K562 (cell line): ENCODE data around the gene ERFL. TPM values are rescaled to one million over a fixed set of nuclear protein-coding genes. Genes with fewer than 3 reads are reported as not detected.
A peak's percentile ranks its signal among the peaks of the same experiment; 100 is the strongest.

Experiments used
- HMBOX1 ChIP-seq: sonication (generic); IDR thresholded peaks from 2 replicates; pipeline ENCODE4 v1.6.1; 2016
- KDM5B ChIP-seq: fragments of 200-600 bp; sonication (generic); IDR thresholded peaks from 2 replicates; pipeline ENCODE4 v1.6.1; 2012; ENCODE audit warnings: low read depth, mild to moderate bottlenecking, moderate library complexity, low read length, control low read depth, inconsistent platforms; ENCODE audit not compliant: insufficient replicate concordance
- PRPF4 ChIP-seq: fragments of 200-400 bp; formaldehyde crosslinking; IDR thresholded peaks from one replicate; pipeline ENCODE4 v1.6.1; 2017; ENCODE audit warnings: low read length, low read depth, mild to moderate bottlenecking; ENCODE audit not compliant: insufficient read depth, poor library complexity, severe bottlenecking
- SMAD2 ChIP-seq: fragments of 150-350 bp; IDR thresholded peaks from 2 replicates; pipeline ENCODE4 v1.6.1; 2014; ENCODE audit warnings: low read depth, mild to moderate bottlenecking, low read length
- SMARCA4 ChIP-seq: fragments of 450-650 bp; IDR thresholded peaks from 2 replicates; pipeline ENCODE4 v1.6.1; 2016
- ZNF695 ChIP-seq: fragments of 450-650 bp; formaldehyde crosslinking; IDR thresholded peaks from 2 replicates; pipeline ENCODE4 v1.4.0; 2020; ENCODE audit warnings: mild to moderate bottlenecking, moderate library complexity
- polyA plus RNA-seq, 8 experiments: library from polyadenylated mRNA; depleted of rRNA in 4 of 8; stranded (reverse) in 5 of 8; unstranded in 3 of 8; fragments of >200 nt; fragmentation: Nextera tagmentation in 2 of 8; fragmentation: Illumina TruSeq in 1 of 8; extraction: Ambion mirVana in 2 of 8; extraction: Trizol in 1 of 8; gene quantifications; 2 replicates each; pipeline versions ENCODE4 v1.2.1 to v1.2.3, GENCODE V29; 2011 to 2014; ENCODE audit warnings: inconsistent platforms in 1 of 8, missing spikeins in 1 of 8
- total RNA-seq, 7 experiments: library from RNA; depleted of rRNA in 6 of 7; stranded (reverse); fragments of >200 nt in 6 of 7; fragmentation: Illumina TruSeq in 2 of 7; extraction: Trizol in 2 of 7; gene quantifications; 2 replicates each; pipeline versions ENCODE4 v1.2.1 to v1.2.3, GENCODE V29; 2011 to 2021; ENCODE audit warnings: low replicate concordance in 1 of 7
- TF ChIP-seq, protein P1 (sequence below), 2 experiments: fragments of 450-650 bp; IDR thresholded peaks; 2 replicates each; pipeline ENCODE4 v1.6.1; 2018; ENCODE audit warnings: mild to moderate bottlenecking in 2 of 2, low read depth in 1 of 2; ENCODE audit not compliant: partially characterized antibody in 2 of 2

Gene ERFL
- total and polyA plus RNA-seq, 9 of the 15 experiments (the other 6 are each of a cell fraction or from before 2014, with no cell fraction given), result 0.07 to 0.75 (median 0.32) TPM; not detected in 4

DNA sequence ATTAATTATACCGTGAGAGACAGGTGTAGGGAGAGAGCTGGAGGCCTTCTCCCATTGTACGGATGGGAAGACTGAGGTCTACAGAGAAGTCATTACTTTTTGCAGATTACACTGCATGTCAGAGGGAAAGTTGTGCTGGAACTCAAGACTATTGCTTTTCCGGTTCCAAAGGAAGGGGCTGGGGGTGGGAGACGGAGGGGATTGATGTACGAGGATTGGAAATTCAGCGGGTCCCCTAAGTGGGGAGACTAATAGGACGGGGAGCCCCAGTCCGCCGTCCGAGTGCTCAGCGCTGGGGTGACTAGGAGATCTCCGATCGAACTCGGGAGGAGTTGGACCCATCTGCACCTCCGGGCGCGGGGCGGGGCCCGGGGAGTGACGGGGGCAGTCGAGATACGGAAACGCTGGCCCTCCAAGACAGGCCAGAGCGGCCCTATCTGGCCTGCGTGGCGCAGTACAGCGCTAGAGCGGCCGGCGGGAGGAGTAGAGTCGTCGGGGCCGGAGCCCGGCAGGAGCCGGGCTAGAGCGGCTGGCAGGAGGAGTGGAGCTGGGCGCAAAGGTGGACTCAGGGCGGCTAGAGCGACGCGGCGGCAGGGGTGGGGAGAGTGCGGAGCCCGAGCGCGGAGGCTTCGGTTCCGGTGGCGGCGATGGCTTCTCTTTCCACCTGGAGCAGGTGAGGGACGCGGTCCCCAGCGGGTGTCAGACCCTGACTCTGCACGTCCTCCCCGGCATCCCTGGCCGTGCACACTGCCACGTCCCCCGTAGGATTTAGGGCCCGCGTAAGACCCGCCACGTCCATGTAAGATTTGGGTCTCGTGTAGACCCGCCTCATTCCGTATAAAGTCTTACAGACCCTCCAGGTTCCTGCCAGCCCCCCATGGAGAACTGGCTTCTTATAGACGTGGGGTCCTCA lies 44.2 kb downstream of the ERFL start (continued):
- TF ChIP-seq SMAD2 (no peak), PRPF4 (no peak), KDM5B (peak; percentile 58), SMARCA4 (no peak), ZNF695 (CRISPR knock-in tag) (no peak), HMBOX1 (peak; percentile 12; the same call in 1 of the 2 replicates)
- TF ChIP-seq, protein P1, sequence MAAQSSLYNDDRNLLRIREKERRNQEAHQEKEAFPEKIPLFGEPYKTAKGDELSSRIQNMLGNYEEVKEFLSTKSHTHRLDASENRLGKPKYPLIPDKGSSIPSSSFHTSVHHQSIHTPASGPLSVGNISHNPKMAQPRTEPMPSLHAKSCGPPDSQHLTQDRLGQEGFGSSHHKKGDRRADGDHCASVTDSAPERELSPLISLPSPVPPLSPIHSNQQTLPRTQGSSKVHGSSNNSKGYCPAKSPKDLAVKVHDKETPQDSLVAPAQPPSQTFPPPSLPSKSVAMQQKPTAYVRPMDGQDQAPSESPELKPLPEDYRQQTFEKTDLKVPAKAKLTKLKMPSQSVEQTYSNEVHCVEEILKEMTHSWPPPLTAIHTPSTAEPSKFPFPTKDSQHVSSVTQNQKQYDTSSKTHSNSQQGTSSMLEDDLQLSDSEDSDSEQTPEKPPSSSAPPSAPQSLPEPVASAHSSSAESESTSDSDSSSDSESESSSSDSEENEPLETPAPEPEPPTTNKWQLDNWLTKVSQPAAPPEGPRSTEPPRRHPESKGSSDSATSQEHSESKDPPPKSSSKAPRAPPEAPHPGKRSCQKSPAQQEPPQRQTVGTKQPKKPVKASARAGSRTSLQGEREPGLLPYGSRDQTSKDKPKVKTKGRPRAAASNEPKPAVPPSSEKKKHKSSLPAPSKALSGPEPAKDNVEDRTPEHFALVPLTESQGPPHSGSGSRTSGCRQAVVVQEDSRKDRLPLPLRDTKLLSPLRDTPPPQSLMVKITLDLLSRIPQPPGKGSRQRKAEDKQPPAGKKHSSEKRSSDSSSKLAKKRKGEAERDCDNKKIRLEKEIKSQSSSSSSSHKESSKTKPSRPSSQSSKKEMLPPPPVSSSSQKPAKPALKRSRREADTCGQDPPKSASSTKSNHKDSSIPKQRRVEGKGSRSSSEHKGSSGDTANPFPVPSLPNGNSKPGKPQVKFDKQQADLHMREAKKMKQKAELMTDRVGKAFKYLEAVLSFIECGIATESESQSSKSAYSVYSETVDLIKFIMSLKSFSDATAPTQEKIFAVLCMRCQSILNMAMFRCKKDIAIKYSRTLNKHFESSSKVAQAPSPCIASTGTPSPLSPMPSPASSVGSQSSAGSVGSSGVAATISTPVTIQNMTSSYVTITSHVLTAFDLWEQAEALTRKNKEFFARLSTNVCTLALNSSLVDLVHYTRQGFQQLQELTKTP (IDR thresholded peaks at IDR 0.05; ENCODE audit: low read depth in 1 of 2, partially characterized antibody in 2 of 2), result peak in 1 of 2 experiments; percentile 56
- TF ChIP-seq, all 486 proteins: peak for 186
